GM12892 (cell line): ENCODE results near the gene ZNF835.

Source experiments
- POLR2A ChIP-seq: IDR thresholded peaks from 2 replicates; pipeline ENCODE4 v1.6.1; 2011; ENCODE audit warnings: low read depth, low read length, control low read depth
- POLR2AphosphoS5 ChIP-seq: IDR thresholded peaks from 2 replicates; pipeline ENCODE4 v1.6.1; 2011; ENCODE audit warnings: low read depth, low read length, control low read depth
- TAF1 ChIP-seq: IDR thresholded peaks from 2 replicates; pipeline ENCODE4 v1.6.1; 2011; ENCODE audit warnings: low read depth, mild to moderate bottlenecking, control low read depth, low read length, borderline replicate concordance

GRCh38 chr19:56617531-56617930, 54.0 kb downstream of the ZNF835 start:
- TF ChIP-seq POLR2A (no peak), POLR2AphosphoS5 (no peak), TAF1 (no peak)
